ENCODE results near the gene PRODH. TPM values are rescaled to one million over a fixed set of nuclear protein-coding genes. Genes with fewer than 3 reads are reported as not detected.
"Not testable (repeated sequence)": the region's sequence is repeated elsewhere in the genome, so short reads cannot be mapped to it uniquely, and the experiment has no call there.

The PRODH gene
- polyA plus RNA-seq, 1 experiment, result not detected

DNA sequence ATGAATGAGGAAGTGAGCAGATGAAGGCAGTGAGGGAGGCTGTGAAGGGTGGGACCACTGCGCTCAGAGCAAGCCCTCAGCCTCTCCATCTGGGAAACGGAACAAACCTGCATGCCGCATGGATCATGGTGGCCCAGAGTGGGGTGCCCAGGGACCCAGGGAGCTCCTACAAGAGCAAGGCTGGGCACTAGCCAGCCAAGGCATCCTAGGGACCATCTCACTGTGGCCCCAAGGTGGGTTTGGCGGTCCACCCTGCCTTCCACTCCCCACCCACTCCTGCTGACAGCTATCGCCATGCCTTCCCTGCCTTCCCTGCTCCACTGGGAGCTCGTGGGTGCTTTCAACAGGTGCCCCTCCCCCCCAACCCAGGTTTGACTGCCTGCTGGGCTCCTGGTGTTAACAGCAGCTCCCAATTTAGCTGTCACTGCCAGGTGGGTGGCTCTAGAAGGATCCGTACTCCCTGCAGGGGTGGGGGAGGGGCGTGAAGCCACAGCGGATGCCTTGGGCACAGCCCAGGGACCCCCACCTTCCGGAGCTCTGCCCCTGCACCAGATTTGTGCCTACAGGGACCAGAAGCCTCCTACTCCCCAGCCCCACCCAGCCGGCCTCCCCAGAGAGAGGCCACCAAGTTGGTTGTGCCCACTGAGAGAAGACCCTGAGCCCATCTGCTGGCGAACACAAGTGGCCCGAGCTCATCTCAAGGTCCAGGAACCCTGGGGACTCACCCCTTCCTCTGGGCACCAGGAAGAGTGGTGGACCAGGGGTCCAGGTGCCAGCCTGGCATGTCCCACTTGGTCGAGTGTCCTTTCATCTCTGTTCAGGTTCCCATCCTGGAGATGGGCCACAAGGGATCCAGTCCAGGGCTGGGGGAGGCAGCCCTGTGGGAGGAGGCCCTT is 29.7 kb upstream of the PRODH start:
- TF ChIP-seq, protein P1, sequence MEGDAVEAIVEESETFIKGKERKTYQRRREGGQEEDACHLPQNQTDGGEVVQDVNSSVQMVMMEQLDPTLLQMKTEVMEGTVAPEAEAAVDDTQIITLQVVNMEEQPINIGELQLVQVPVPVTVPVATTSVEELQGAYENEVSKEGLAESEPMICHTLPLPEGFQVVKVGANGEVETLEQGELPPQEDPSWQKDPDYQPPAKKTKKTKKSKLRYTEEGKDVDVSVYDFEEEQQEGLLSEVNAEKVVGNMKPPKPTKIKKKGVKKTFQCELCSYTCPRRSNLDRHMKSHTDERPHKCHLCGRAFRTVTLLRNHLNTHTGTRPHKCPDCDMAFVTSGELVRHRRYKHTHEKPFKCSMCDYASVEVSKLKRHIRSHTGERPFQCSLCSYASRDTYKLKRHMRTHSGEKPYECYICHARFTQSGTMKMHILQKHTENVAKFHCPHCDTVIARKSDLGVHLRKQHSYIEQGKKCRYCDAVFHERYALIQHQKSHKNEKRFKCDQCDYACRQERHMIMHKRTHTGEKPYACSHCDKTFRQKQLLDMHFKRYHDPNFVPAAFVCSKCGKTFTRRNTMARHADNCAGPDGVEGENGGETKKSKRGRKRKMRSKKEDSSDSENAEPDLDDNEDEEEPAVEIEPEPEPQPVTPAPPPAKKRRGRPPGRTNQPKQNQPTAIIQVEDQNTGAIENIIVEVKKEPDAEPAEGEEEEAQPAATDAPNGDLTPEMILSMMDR (IDR thresholded peaks at IDR 0.05; ENCODE audit: insufficient read depth, low read depth, low read length), result no peak
- ChIA-PET POLR2A (no interaction called here), CTCF (no interaction called here)
- no peak overlapping the region for H3K4me3 ChIP-seq (ENCODE audit: low read depth, low read length)
- DNase-seq (ENCODE audit: low read depth), result no peak
- H3K27me3 ChIP-seq (ENCODE audit: control insufficient read depth, insufficient read depth, low read length), result no peaks in the 10 kb centered on the region
- H3K36me3 ChIP-seq (ENCODE audit: control insufficient read depth, insufficient read depth, low read length), result no peaks in the 10 kb centered on the region

DNA sequence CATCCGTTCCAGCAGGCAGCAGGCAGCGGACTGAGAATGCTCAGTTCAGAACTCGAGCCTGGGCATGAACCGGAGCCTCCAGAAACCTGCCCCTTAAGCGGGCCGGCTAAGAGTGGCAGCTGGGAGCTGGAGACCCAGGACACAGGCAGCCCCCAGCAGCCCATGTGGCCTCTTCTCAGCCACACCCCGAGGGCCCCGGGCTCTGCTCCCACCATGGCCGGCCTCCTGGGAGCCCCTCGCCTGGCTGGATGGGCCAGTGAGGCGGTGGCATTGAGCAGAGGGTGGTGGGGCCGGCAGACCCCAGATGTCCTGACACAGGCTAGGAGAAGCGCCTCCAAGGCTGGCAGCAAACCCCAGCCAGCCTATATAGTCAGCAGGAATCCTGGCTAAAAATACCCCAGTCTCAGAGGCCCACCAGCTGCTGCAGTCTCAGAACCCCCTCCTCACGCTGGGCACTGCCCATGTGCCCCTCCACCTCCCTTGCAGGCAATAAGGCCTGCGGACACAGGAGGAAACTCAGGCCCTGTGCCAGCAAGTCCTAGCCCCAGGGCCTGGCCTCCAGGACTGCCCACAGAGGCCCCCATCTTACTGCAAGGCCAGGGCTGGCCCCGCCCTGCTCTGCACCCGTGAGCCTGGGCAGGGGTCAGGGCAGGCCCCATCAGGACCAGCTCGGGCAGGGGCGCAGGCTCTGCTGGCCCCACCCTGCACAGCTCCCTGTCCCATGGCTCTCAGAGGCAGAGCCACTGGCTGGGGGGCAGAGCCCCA is 28.6 kb upstream of the PRODH start:
- DNase-seq (ENCODE audit: low read depth); POLR2A ChIA-PET; H3K4me3 ChIP-seq (ENCODE audit: low read depth, low read length); H3K36me3 ChIP-seq (ENCODE audit: control insufficient read depth, insufficient read depth, low read length); H3K27me3 ChIP-seq (ENCODE audit: control insufficient read depth, insufficient read depth, low read length); CTCF ChIA-PET: not testable (repeated sequence)

DNA sequence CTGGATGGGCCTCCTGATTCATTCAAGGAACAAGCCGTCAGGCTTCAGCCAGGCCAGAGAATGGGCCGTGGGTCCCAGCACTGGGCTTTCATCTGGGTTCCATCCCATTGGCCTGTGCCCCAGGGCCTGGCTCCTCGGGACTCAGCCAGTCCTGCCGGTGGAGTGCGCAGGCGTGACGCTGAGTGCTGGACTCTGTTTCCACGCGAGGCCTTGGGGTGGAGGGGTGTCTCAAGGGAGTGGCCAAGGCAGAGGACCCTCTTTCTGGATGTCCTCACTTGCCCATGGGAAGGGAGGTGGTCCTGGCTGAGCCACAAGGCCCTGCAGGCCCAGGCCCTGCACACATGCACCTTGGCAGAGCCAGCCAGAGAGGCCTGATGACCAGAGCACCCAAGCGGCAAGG is 28.0 kb upstream of the PRODH start:
- CTCF ChIA-PET; DNase-seq (ENCODE audit: low read depth): not testable (repeated sequence)

DNA sequence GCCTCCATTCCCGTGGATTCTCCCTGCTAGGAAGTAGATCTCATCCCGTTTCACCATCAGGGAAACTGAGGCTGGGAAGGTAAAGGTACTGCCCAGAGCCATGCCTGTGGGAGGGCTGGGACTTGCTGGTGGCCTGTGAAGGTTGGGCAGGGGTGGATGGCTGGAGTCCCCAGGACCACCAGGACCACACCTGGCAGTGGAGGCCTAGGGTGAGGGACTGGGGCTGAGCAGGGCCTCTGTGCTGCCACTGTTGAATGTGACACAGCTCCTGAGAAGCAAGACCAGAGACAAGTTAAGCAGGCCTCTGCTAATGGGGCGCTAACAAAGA is 26.2 kb upstream of the PRODH start:
- Histone ChIP-seq H3K27me3 (ENCODE audit: control insufficient read depth, insufficient read depth, low read length) (no peaks in the 10 kb centered on the region), H3K4me3 (ENCODE audit: low read depth, low read length) (no peak overlapping the region), H3K36me3 (ENCODE audit: control insufficient read depth, insufficient read depth, low read length) (no peaks in the 10 kb centered on the region)
- CTCF ChIA-PET, result no interaction called here
- POLR2A ChIA-PET, result no interaction called here
- TF ChIP-seq, protein P1 (IDR thresholded peaks at IDR 0.05; ENCODE audit: insufficient read depth, low read depth, low read length), result no peak
- no peak for DNase-seq (ENCODE audit: low read depth)

More for the DNA sequence above, 28.0 kb upstream of the PRODH start:
- H3K4me3 ChIP-seq (ENCODE audit: low read depth, low read length); H3K27me3 ChIP-seq (ENCODE audit: control insufficient read depth, insufficient read depth, low read length); H3K36me3 ChIP-seq (ENCODE audit: control insufficient read depth, insufficient read depth, low read length); POLR2A ChIA-PET: not testable (repeated sequence)

DNA sequence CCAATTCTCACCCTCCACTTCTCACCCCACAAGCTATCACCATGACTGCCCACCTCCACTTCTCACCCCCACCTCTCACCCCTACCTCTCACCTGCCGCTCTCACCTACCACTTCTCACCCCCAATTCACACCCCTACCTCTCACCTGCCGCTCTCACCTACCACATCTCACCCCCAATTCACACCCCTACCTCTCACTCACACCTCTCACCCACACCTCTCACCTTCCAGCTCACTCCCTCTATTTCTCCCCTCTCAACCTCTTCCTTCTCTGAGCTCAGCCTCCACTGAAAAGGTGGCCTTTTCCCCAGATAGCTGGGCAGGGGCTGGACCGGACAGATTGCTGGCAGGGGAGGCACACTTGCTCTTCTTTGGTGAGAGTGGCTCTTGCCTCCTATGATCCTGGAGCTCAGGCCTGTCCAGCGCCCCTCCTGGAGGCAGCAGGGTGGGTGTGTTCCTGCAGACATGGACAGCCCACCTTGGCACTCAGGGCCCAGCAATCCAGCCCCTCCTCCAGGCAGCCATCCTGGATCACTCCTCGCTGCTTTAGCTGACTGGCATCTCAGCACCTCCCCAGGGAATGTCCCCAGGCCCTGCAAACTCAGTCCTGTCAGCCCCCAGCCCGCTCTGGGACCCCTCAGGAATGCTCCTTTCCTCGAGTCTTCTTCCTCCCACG is 25.7 kb upstream of the PRODH start:
- H3K27me3 ChIP-seq (ENCODE audit: control insufficient read depth, insufficient read depth, low read length); CTCF ChIA-PET; H3K4me3 ChIP-seq (ENCODE audit: low read depth, low read length); POLR2A ChIA-PET; DNase-seq (ENCODE audit: low read depth); H3K36me3 ChIP-seq (ENCODE audit: control insufficient read depth, insufficient read depth, low read length): not testable (repeated sequence)

DNA sequence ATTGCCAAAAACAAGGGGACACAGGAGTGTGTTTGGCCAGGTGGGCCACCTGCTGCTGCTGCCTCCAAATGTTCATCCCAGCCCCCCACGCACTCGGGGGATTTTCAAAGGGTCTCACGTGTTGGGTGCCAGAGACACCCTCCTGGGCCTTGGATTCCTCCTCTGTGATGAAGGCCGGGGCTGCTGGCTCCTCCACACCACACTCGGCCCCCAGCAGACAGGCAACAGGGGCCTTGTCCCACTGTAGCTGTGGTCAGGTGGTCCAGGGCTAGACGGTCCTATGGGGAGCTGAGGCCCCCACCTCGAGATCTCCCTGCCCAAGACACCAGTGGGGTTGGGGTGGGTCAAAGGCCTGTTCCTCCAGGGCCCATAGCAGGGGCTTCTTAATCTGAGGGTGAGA is 25.1 kb upstream of the PRODH start:
- POLR2A ChIA-PET; H3K4me3 ChIP-seq (ENCODE audit: low read depth, low read length); DNase-seq (ENCODE audit: low read depth); CTCF ChIA-PET; H3K27me3 ChIP-seq (ENCODE audit: control insufficient read depth, insufficient read depth, low read length); H3K36me3 ChIP-seq (ENCODE audit: control insufficient read depth, insufficient read depth, low read length): not testable (repeated sequence)

DNA sequence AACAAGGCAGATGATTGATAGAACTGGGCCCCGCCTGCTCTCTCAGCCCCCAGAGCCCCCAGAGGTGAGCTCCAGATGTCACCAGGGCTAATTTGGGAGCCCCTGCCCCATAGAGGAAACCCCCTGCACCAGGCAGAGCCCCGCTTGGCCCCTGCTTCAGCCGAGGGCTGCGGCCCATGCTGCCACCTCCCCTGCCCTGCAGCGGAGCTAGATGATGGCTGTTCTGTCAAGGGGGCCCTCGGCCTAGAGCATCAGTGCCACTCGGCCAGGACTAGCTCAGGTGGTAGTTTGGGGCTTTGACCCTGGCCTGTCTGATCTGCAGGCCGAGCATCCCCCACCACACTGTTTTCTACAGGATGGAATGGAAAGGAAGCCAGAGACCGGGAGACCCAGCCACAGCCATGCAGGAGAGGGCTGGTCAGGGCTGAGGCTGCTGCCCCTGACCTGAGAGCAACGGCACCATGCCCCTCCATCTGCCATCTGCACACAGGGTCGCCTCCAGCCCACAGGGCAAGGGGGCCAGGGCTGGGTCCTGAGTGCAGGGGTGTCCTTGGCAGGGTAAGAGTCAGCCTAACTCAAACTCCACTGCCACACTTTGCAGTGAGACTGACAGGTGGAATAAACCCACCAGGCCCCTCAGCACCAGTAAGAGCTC is 24.2 kb upstream of the PRODH start:
- H3K27me3 ChIP-seq (ENCODE audit: control insufficient read depth, insufficient read depth, low read length); POLR2A ChIA-PET; CTCF ChIA-PET; H3K36me3 ChIP-seq (ENCODE audit: control insufficient read depth, insufficient read depth, low read length); H3K4me3 ChIP-seq (ENCODE audit: low read depth, low read length); DNase-seq (ENCODE audit: low read depth): not testable (repeated sequence)

DNA sequence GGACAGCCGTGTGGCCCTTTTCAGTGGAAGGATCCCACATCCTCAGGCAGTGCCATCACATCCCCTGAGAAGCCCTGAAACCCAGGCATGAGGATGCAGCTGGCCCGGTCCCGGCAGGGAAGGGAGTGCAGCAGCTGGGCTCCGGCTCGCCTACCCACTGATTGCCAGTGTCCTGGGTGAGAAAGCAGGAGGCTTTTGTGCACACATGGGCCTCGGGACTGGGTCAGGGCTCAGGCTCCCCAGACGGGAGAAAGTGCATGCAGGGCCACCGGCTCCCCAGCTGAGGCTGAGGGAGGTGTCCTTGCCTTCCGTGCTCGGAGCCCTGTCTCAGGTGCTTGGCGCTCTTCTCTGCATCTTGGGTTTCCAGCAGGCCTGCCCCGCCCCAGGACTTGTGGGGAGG is 23.6 kb upstream of the PRODH start:
- H3K36me3 ChIP-seq (ENCODE audit: control insufficient read depth, insufficient read depth, low read length); H3K4me3 ChIP-seq (ENCODE audit: low read depth, low read length); DNase-seq (ENCODE audit: low read depth); POLR2A ChIA-PET; CTCF ChIA-PET; H3K27me3 ChIP-seq (ENCODE audit: control insufficient read depth, insufficient read depth, low read length): not testable (repeated sequence)

DNA sequence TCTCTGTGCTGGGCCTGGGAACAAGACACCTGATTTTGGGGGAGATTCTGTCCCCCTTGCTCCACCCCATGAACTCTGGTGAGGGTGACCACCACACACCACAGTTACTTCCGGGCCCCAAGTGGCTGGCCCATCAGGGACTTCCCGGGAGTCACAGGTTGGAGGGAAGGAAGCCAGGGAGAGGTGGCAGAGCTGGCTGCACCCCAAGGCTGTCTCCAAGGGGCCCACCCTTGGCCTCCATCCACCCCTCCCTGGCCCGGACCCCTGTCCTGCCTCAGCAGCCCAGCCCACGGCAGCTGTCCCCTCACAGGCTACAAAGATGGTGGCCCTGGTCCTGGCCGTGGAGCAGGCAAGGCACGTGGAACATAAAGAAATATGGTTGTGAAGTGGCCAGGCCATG is 23.2 kb upstream of the PRODH start:
- H3K36me3 ChIP-seq (ENCODE audit: control insufficient read depth, insufficient read depth, low read length); POLR2A ChIA-PET; H3K4me3 ChIP-seq (ENCODE audit: low read depth, low read length); H3K27me3 ChIP-seq (ENCODE audit: control insufficient read depth, insufficient read depth, low read length); DNase-seq (ENCODE audit: low read depth); CTCF ChIA-PET: not testable (repeated sequence)

DNA sequence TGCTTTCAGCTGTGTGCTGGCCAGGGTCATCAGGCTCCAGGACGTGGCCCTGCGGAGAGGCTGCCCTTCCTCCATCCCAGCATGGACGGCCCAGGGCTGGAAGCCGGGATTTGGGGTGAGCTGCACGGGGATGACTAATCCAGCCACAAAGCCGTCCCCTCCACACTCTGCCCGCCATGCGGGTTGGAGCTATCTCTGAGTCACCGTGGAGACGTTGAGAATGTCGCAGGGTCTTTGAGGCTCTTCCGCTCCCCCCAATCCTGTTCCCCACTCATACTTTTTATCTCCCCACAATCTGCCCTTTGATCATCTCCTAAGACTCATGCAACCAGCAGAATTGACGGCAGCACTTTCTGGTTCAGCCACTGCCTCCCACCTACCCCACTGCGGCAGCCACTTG is 22.6 kb upstream of the PRODH start:
- DNase-seq (ENCODE audit: low read depth); H3K27me3 ChIP-seq (ENCODE audit: control insufficient read depth, insufficient read depth, low read length); POLR2A ChIA-PET; CTCF ChIA-PET; H3K36me3 ChIP-seq (ENCODE audit: control insufficient read depth, insufficient read depth, low read length); H3K4me3 ChIP-seq (ENCODE audit: low read depth, low read length): not testable (repeated sequence)

Data from BJ (cell line).